GDM1 (cell line): ENCODE measurements around the gene BDKRB1.

Experiments used
- DNase-seq: peaks from one replicate; lab custom pipeline; 2025; lab: John Stamatoyannopoulos, UW

The BDKRB1 gene

GRCh38 chr14:96281486-96281885 is 25.5 kb downstream of the BDKRB1 start:
- no peak for DNase-seq

GRCh38 chr14:96284008-96284407 is 28.0 kb downstream of the BDKRB1 start:
- no peak for DNase-seq

GRCh38 chr14:96284430-96284829 is 28.4 kb downstream of the BDKRB1 start:
- no peak for DNase-seq

- no peak for DNase-seq
Observed at GRCh38 chr14:96285667-96286066, 29.7 kb downstream of the BDKRB1 start.

- DNase-seq, result no peak
Observed at GRCh38 chr14:96286251-96286650, 30.2 kb downstream of the BDKRB1 start.

GRCh38 chr14:96287856-96288255 is 31.8 kb downstream of the BDKRB1 start:
- DNase-seq, result no peak

- no peak for DNase-seq
Observed at GRCh38 chr14:96294246-96294645, 38.2 kb downstream of the BDKRB1 start.

GRCh38 chr14:96297000-96297399 is 41.0 kb downstream of the BDKRB1 start:
- no peak for DNase-seq

- DNase-seq, result no peak
Observed at GRCh38 chr14:96297997-96298515, 42.0 kb downstream of the BDKRB1 start.

- no peak for DNase-seq
Observed at GRCh38 chr14:96299441-96299840, 43.4 kb downstream of the BDKRB1 start.

- no peak for DNase-seq
Observed at GRCh38 chr14:96303981-96304380, 48.0 kb downstream of the BDKRB1 start.

GRCh38 chr14:96304956-96305355 is 48.9 kb downstream of the BDKRB1 start:
- no peak for DNase-seq

GRCh38 chr14:96307434-96307833 is 51.4 kb downstream of the BDKRB1 start:
- no peak for DNase-seq

GRCh38 chr14:96309133-96309895 is 53.3 kb downstream of the BDKRB1 start:
- DNase-seq, result no peak

GRCh38 chr14:96309896-96310330 is 53.9 kb downstream of the BDKRB1 start:
- DNase-seq, result no peak

GRCh38 chr14:96310906-96311305 is 54.9 kb downstream of the BDKRB1 start:
- no peak for DNase-seq
